Measurements from ENCODE around the gene GIT2. TPM values are rescaled to one million over a fixed set of nuclear protein-coding genes. Genes with fewer than 3 reads are reported as not detected.

The GIT2 gene
- total RNA-seq, 1 experiment from 2014 or later: 56.0 TPM

GRCh38 chr12:110029290-110029815 is 33.2 kb upstream of the GIT2 start:
- Mint-ChIP-seq H3K27ac (ENCODE audit: unreplicated experiment) (no peak overlapping the region), H3K27me3 (ENCODE audit: unreplicated experiment) (no peaks in the 10 kb centered on the region), H3K4me3 (ENCODE audit: low read depth, unreplicated experiment) (no peak overlapping the region), H3K9me3 (ENCODE audit: low read depth, unreplicated experiment) (no peaks in the 10 kb centered on the region), H3K4me1 (ENCODE audit: low read depth, unreplicated experiment) (no peaks in the 10 kb centered on the region), H3K36me3 (ENCODE audit: insufficient read depth, unreplicated experiment) (peaks cover 7% of the 10 kb centered on the region)
- no peak for DNase-seq
- BruUV-seq (replicated peaks): no TSS peak
- TF ChIP-seq CTCF (IDR thresholded peaks at IDR 0.05; ENCODE audit: unreplicated experiment): no peak
- CTCF ChIA-PET: no interaction called here
- intact Hi-C loops (cut with micrococcal nuclease; ENCODE audit: unreplicated experiment): no loop called here

GRCh38 chr12:110028323-110028722 is 32.2 kb upstream of the GIT2 start:
- Mint-ChIP-seq H3K27me3 (ENCODE audit: unreplicated experiment) (no peaks in the 10 kb centered on the region), H3K4me1 (ENCODE audit: low read depth, unreplicated experiment) (no peaks in the 10 kb centered on the region), H3K27ac (ENCODE audit: unreplicated experiment) (no peak overlapping the region), H3K9me3 (ENCODE audit: low read depth, unreplicated experiment) (no peaks in the 10 kb centered on the region), H3K36me3 (ENCODE audit: insufficient read depth, unreplicated experiment) (peaks cover 7% of the 10 kb centered on the region), H3K4me3 (ENCODE audit: low read depth, unreplicated experiment) (no peak overlapping the region)
- no peak for TF ChIP-seq CTCF (IDR thresholded peaks at IDR 0.05; ENCODE audit: unreplicated experiment)
- CTCF ChIA-PET: no interaction called here
- intact Hi-C loops (cut with micrococcal nuclease; ENCODE audit: unreplicated experiment): no loop called here
- no peak for DNase-seq
- BruUV-seq (replicated peaks): no TSS peak

- no TSS peak for BruUV-seq (replicated peaks)
- intact Hi-C loops (cut with micrococcal nuclease; ENCODE audit: unreplicated experiment): no loop called here
- DNase-seq: no peak
- TF ChIP-seq CTCF (IDR thresholded peaks at IDR 0.05; ENCODE audit: unreplicated experiment): no peak
- no peak overlapping the region for H3K27ac Mint-ChIP-seq (ENCODE audit: unreplicated experiment)
- CTCF ChIA-PET: interaction anchor here (0.6 to 1.1 kb wide), 3 partner anchors 36 to 753 kb away, joined by 3 read pairs; no protein-coding TSS in a partner anchor
- H3K9me3 Mint-ChIP-seq (ENCODE audit: low read depth, unreplicated experiment): no peaks in the 10 kb centered on the region
- peaks cover 15% of the 10 kb centered on the region for H3K36me3 Mint-ChIP-seq (ENCODE audit: insufficient read depth, unreplicated experiment)
- no peak overlapping the region for H3K4me3 Mint-ChIP-seq (ENCODE audit: low read depth, unreplicated experiment)
- no peaks in the 10 kb centered on the region for H3K4me1 Mint-ChIP-seq (ENCODE audit: low read depth, unreplicated experiment)
- H3K27me3 Mint-ChIP-seq (ENCODE audit: unreplicated experiment): no peaks in the 10 kb centered on the region
Measured at GRCh38 chr12:110024051-110024450, 27.9 kb upstream of the GIT2 start.

GRCh38 chr12:110023059-110023980 is 27.2 kb upstream of the GIT2 start:
- Mint-ChIP-seq H3K36me3 (ENCODE audit: insufficient read depth, unreplicated experiment) (peaks cover 10% of the 10 kb centered on the region), H3K27ac (ENCODE audit: unreplicated experiment) (no peak overlapping the region), H3K4me3 (ENCODE audit: low read depth, unreplicated experiment) (no peak overlapping the region), H3K9me3 (ENCODE audit: low read depth, unreplicated experiment) (no peaks in the 10 kb centered on the region), H3K27me3 (ENCODE audit: unreplicated experiment) (no peaks in the 10 kb centered on the region), H3K4me1 (ENCODE audit: low read depth, unreplicated experiment) (no peaks in the 10 kb centered on the region)
- intact Hi-C loops (cut with micrococcal nuclease; ENCODE audit: unreplicated experiment): no loop called here
- no peak for DNase-seq
- no peak for TF ChIP-seq CTCF (IDR thresholded peaks at IDR 0.05; ENCODE audit: unreplicated experiment)
- CTCF ChIA-PET: interaction anchor here (1.1 to 1.6 kb wide), 2 partner anchors 12 to 37 kb away, joined by 3 to 5 read pairs; no protein-coding TSS in a partner anchor
- BruUV-seq (replicated peaks): no TSS peak

Measured in Calu3 (cell line).